ENCODE results near the gene GPR132. TPM values are rescaled to one million over a fixed set of nuclear protein-coding genes. Genes with fewer than 3 reads are reported as not detected.
"Not testable (repeated sequence)": the region's sequence is repeated elsewhere in the genome, so short reads cannot be mapped to it uniquely, and the experiment has no call there.

The GPR132 gene
- total RNA-seq, 1 experiment from 2014 or later = not detected

DNA sequence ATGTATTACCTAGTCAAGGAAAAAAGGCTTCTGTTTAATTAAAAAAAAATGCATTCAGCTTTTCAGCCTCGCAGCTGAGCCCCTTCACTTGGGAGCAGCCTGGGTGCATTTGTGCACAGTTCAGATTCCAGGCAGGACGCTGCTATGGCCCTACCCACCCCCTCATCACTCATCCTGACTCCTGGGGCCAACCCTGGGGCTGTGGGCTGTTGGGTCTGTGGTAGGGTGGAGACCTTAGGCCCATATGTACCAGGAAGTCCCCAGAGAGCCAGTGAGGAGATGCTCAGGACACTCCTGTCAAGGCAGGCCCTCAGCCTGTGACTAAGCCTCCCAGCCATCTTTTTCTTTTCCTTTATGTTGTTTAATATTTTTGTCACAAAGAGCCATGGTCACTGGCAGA, 35.0 kb downstream of the GPR132 start:
- H3K9me3 Mint-ChIP-seq (ENCODE audit: unreplicated experiment) = no peaks in the 10 kb centered on the region
- Histone ChIP-seq H3K36me3 (ENCODE audit: control insufficient read depth, insufficient read depth, low read length) (no peaks in the 10 kb centered on the region), H3K4me3 (ENCODE audit: low read depth, low read length) (no peak overlapping the region), H3K4me1 (no peaks in the 10 kb centered on the region), H3K9me3 (no peaks in the 10 kb centered on the region), H3K27me3 (replicated peaks; ENCODE audit: control insufficient read depth, insufficient read depth, low read length) (no peaks in the 10 kb centered on the region)
- intact Hi-C loops (cut with micrococcal nuclease; ENCODE audit: unreplicated experiment) = no loop called here
- no peak for DNase-seq
- ChIA-PET CTCF (interaction anchor here (1.0 kb wide), 1 partner anchor 57 kb away, joined by 4 read pairs; no protein-coding TSS in a partner anchor), POLR2A (no interaction called here)
- no peak overlapping the region for H3K27ac Mint-ChIP-seq (ENCODE audit: unreplicated experiment)
- TF ChIP-seq, protein P1, sequence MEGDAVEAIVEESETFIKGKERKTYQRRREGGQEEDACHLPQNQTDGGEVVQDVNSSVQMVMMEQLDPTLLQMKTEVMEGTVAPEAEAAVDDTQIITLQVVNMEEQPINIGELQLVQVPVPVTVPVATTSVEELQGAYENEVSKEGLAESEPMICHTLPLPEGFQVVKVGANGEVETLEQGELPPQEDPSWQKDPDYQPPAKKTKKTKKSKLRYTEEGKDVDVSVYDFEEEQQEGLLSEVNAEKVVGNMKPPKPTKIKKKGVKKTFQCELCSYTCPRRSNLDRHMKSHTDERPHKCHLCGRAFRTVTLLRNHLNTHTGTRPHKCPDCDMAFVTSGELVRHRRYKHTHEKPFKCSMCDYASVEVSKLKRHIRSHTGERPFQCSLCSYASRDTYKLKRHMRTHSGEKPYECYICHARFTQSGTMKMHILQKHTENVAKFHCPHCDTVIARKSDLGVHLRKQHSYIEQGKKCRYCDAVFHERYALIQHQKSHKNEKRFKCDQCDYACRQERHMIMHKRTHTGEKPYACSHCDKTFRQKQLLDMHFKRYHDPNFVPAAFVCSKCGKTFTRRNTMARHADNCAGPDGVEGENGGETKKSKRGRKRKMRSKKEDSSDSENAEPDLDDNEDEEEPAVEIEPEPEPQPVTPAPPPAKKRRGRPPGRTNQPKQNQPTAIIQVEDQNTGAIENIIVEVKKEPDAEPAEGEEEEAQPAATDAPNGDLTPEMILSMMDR (IDR thresholded peaks at IDR 0.05; ENCODE audit: insufficient read depth in 1 of 2, low read depth in 1 of 2, low read length in 1 of 2, severe bottlenecking in 1 of 2, unreplicated experiment in 1 of 2) = no peak
- H3K36me3 Mint-ChIP-seq (ENCODE audit: insufficient read depth, unreplicated experiment) = no peaks in the 10 kb centered on the region
- no peak overlapping the region for H3K4me3 Mint-ChIP-seq (ENCODE audit: unreplicated experiment)
- H3K27me3 Mint-ChIP-seq (ENCODE audit: insufficient read depth, unreplicated experiment) = no peaks in the 10 kb centered on the region
- no peaks in the 10 kb centered on the region for H3K4me1 Mint-ChIP-seq (ENCODE audit: low read depth, unreplicated experiment)
- no TSS peak for BruUV-seq (replicated peaks)

DNA sequence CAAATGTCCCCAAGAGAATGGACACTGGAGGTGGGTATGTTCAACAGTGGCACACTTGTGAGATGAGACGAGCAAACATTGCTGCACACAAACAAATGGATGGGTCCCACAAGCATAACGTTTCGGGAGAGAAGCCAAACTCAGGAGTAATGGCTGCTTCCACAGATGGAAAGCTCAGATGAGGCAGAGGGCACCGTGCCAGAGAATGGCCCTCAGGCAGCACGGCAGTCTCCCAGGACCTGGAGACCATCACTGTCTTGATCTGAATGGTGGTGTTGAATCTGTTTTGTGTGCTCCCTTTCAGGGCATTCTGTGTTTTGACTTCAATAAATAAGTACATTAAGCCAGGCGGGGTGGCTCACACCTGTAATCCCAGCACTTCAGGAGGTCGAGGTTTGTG, 35.8 kb downstream of the GPR132 start:
- CTCF ChIA-PET = interaction anchor here (1.0 kb wide), 1 partner anchor 58 kb away, joined by 4 read pairs; no protein-coding TSS in a partner anchor
- H3K4me3 ChIP-seq (ENCODE audit: low read depth, low read length) = no peak overlapping the region
- no peaks in the 10 kb centered on the region for H3K9me3 ChIP-seq
- no TSS peak for BruUV-seq (replicated peaks)
- POLR2A ChIA-PET = no interaction called here
- H3K27me3 ChIP-seq (replicated peaks; ENCODE audit: control insufficient read depth, insufficient read depth, low read length) = no peaks in the 10 kb centered on the region
- Mint-ChIP-seq H3K27ac (ENCODE audit: unreplicated experiment) (no peak overlapping the region), H3K4me3 (ENCODE audit: unreplicated experiment) (no peak overlapping the region), H3K4me1 (ENCODE audit: low read depth, unreplicated experiment) (no peaks in the 10 kb centered on the region), H3K9me3 (ENCODE audit: unreplicated experiment) (no peaks in the 10 kb centered on the region), H3K27me3 (ENCODE audit: insufficient read depth, unreplicated experiment) (no peaks in the 10 kb centered on the region), H3K36me3 (ENCODE audit: insufficient read depth, unreplicated experiment) (no peaks in the 10 kb centered on the region)
- intact Hi-C loops (cut with micrococcal nuclease; ENCODE audit: unreplicated experiment) = no loop called here
- no peak for DNase-seq
- no peaks in the 10 kb centered on the region for H3K36me3 ChIP-seq (ENCODE audit: control insufficient read depth, insufficient read depth, low read length)
- no peaks in the 10 kb centered on the region for H3K4me1 ChIP-seq
- TF ChIP-seq, protein P1 (IDR thresholded peaks at IDR 0.05; ENCODE audit: insufficient read depth in 1 of 2, low read depth in 1 of 2, low read length in 1 of 2, severe bottlenecking in 1 of 2, unreplicated experiment in 1 of 2) = no peak

DNA sequence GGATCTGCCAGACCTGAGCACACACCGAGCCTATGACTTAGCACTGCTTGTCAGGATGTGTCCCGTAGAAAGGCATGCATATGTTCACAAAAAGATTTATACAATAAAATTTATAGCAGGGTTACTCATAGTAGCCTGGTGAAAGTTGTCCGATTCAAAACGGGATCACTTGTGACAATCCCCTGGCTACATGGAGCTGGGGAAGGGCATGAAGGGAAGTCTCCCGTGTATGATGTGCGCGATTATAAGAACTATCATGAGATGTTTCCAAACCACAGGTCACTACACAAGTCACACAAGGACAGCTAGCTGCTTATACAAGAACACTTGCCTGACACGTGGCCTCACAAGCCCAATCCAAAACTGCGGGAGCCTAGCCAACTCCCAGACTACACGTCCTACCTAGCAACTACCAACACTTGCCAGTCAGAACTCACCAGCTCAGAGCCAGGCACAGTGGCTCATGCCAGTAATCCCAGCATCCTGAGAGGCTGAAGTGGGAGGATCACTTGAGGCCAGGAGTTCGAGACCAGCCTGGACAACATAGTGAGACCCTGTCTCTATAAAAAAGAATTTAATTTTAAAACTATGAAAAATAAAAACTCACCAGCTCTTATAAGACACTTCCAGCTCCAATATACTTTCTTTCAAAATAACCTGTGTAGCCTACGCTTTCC, 36.8 kb downstream of the GPR132 start:
- Mint-ChIP-seq H3K4me1 (ENCODE audit: low read depth, unreplicated experiment) (no peaks in the 10 kb centered on the region), H3K4me3 (ENCODE audit: unreplicated experiment) (no peak overlapping the region), H3K27me3 (ENCODE audit: insufficient read depth, unreplicated experiment) (no peaks in the 10 kb centered on the region), H3K27ac (ENCODE audit: unreplicated experiment) (no peak overlapping the region), H3K36me3 (ENCODE audit: insufficient read depth, unreplicated experiment) (no peaks in the 10 kb centered on the region), H3K9me3 (ENCODE audit: unreplicated experiment) (no peaks in the 10 kb centered on the region)
- no TSS peak for BruUV-seq (replicated peaks)
- H3K9me3 ChIP-seq = no peaks in the 10 kb centered on the region
- ChIA-PET POLR2A (no interaction called here), CTCF (no interaction called here)
- no peak overlapping the region for H3K4me3 ChIP-seq (ENCODE audit: low read depth, low read length)
- H3K4me1 ChIP-seq = no peaks in the 10 kb centered on the region; the same call in 1 of the 2 replicates
- DNase-seq = no peak
- no peaks in the 10 kb centered on the region for H3K27me3 ChIP-seq (replicated peaks; ENCODE audit: control insufficient read depth, insufficient read depth, low read length)
- no peaks in the 10 kb centered on the region for H3K36me3 ChIP-seq (ENCODE audit: control insufficient read depth, insufficient read depth, low read length)
- TF ChIP-seq, protein P1 (IDR thresholded peaks at IDR 0.05; ENCODE audit: insufficient read depth in 1 of 2, low read depth in 1 of 2, low read length in 1 of 2, severe bottlenecking in 1 of 2, unreplicated experiment in 1 of 2) = no peak
- intact Hi-C loops (cut with micrococcal nuclease; ENCODE audit: unreplicated experiment) = no loop called here

DNA sequence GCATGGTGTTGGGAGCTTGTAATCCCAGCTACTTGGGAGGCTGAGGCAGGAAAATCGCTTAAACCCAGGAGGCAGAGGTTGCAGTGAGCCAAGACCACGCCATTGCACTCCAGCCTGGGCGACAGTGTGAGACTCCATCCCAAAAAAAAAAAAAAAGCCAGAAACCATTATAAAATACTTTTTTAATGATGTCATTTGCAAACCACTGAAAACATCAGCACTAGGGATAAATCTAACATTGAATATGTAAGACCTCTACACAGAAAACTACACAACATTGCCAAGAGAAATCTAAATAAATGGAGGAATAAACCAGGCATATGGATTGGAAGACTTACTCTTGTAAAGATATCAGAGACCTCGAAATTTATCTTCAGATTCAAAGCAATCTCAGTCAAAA, 37.5 kb downstream of the GPR132 start:
- POLR2A ChIA-PET; H3K27me3 Mint-ChIP-seq (ENCODE audit: insufficient read depth, unreplicated experiment): not testable (repeated sequence)

More for the DNA sequence above, 37.5 kb downstream of the GPR132 start:
- H3K36me3 ChIP-seq (ENCODE audit: control insufficient read depth, insufficient read depth, low read length); H3K4me1 ChIP-seq; DNase-seq; H3K4me3 ChIP-seq (ENCODE audit: low read depth, low read length); H3K36me3 Mint-ChIP-seq (ENCODE audit: insufficient read depth, unreplicated experiment); CTCF ChIA-PET; H3K9me3 ChIP-seq; H3K9me3 Mint-ChIP-seq (ENCODE audit: unreplicated experiment); H3K4me1 Mint-ChIP-seq (ENCODE audit: low read depth, unreplicated experiment); intact Hi-C loops (cut with micrococcal nuclease; ENCODE audit: unreplicated experiment); H3K4me3 Mint-ChIP-seq (ENCODE audit: unreplicated experiment); H3K27me3 ChIP-seq (replicated peaks; ENCODE audit: control insufficient read depth, insufficient read depth, low read length); BruUV-seq (replicated peaks); H3K27ac Mint-ChIP-seq (ENCODE audit: unreplicated experiment): not testable (repeated sequence)
